SU-DHL-6 (cell line): ENCODE results near the gene SPRY1.

Experiments used
- H2AFZ ChIP-seq: fragments of 200-600 bp; sonication (generic); 2 replicates; pipeline ENCODE4 v1.6.1; 2014; ENCODE audit warnings: low read depth, mild to moderate bottlenecking, moderate library complexity, mixed read lengths, antibody characterized with exemption, low read length; ENCODE audit not compliant: severe bottlenecking
- H3F3A ChIP-seq: fragments of 200-600 bp; shearing (Covaris generic); 2 replicates; pipeline ENCODE4 v1.6.0; 2016; ENCODE audit warnings: antibody characterized with exemption, mild to moderate bottlenecking; ENCODE audit not compliant: insufficient read depth
- H3K27ac ChIP-seq: fragments of 200-600 bp; sonication (generic); 2 replicates; pipeline ENCODE4 v1.5.1; 2016; ENCODE audit warnings: low read depth, mild to moderate bottlenecking, low read length, moderate library complexity, mixed read lengths
- H3K27me3 ChIP-seq: fragments of 200-600 bp; sonication (generic), shearing (Covaris generic); 2 replicates; pipeline ENCODE4 v1.6.0; 2014; ENCODE audit warnings: mild to moderate bottlenecking, low read length
- H3K36me3 ChIP-seq: fragments of 200-600 bp; sonication (generic); 2 replicates; pipeline ENCODE4 v1.6.1; 2014; ENCODE audit warnings: mild to moderate bottlenecking, low read length, mixed read lengths
- H3K4me2 ChIP-seq: fragments of 300-600, 200-600 bp; shearing (Covaris generic), sonication (generic); 2 replicates; pipeline ENCODE4 v1.6.0; 2014; ENCODE audit warnings: low read length, low read depth, mild to moderate bottlenecking; ENCODE audit not compliant: poor library complexity, severe bottlenecking
- H3K4me3 ChIP-seq: fragments of 200-600 bp; sonication (generic); 2 replicates; pipeline ENCODE4 v1.5.1; 2014; ENCODE audit warnings: antibody characterized with exemption, low read length, mild to moderate bottlenecking, mixed read lengths; ENCODE audit not compliant: insufficient read depth, poor library complexity, severe bottlenecking
- H3K79me2 ChIP-seq: fragments of 200-600 bp; sonication (generic); 2 replicates; pipeline ENCODE4 v1.6.1; 2014; ENCODE audit warnings: mild to moderate bottlenecking, low read length, moderate library complexity; ENCODE audit not compliant: insufficient read depth
- H3K9ac ChIP-seq: fragments of 200-600 bp; sonication (generic); 2 replicates; pipeline ENCODE4 v1.7.0; 2014; ENCODE audit warnings: mild to moderate bottlenecking, low read length
- H3K9me2 ChIP-seq: fragments of 200-600 bp; sonication (generic); replicated peaks from 2 replicates; pipeline ENCODE4 v1.6.1; 2014; ENCODE audit warnings: low read length; ENCODE audit not compliant: insufficient read depth
- H3K9me3 ChIP-seq: fragments of 200-600 bp; sonication (generic); 2 replicates; pipeline ENCODE4 v1.6.1; 2014; ENCODE audit warnings: low read length, mixed read lengths; ENCODE audit not compliant: insufficient read depth
- H4K20me1 ChIP-seq: fragments of 200-600 bp; sonication (generic); 2 replicates; pipeline ENCODE4 v1.6.1; 2014; ENCODE audit warnings: low read depth, mild to moderate bottlenecking, antibody characterized with exemption, low read length, moderate library complexity, mixed read lengths
- EZH2phosphoT487 ChIP-seq: fragments of 200-600 bp; sonication (generic), shearing (Covaris generic); conservative IDR thresholded peaks from 2 replicates; pipeline ENCODE4 v1.6.1; 2018; ENCODE audit warnings: mild to moderate bottlenecking, antibody characterized with exemption, low read length, moderate library complexity, mixed read lengths
- TF ChIP-seq, protein P1 (sequence below): fragments of 200-600 bp; sonication (generic); IDR thresholded peaks from one replicate; pipeline ENCODE4 v1.5.1; 2017; ENCODE audit warnings: antibody characterized with exemption, mild to moderate bottlenecking, low read length, moderate library complexity; ENCODE audit not compliant: insufficient read depth, poor library complexity, severe bottlenecking

SPRY1 gene

DNA sequence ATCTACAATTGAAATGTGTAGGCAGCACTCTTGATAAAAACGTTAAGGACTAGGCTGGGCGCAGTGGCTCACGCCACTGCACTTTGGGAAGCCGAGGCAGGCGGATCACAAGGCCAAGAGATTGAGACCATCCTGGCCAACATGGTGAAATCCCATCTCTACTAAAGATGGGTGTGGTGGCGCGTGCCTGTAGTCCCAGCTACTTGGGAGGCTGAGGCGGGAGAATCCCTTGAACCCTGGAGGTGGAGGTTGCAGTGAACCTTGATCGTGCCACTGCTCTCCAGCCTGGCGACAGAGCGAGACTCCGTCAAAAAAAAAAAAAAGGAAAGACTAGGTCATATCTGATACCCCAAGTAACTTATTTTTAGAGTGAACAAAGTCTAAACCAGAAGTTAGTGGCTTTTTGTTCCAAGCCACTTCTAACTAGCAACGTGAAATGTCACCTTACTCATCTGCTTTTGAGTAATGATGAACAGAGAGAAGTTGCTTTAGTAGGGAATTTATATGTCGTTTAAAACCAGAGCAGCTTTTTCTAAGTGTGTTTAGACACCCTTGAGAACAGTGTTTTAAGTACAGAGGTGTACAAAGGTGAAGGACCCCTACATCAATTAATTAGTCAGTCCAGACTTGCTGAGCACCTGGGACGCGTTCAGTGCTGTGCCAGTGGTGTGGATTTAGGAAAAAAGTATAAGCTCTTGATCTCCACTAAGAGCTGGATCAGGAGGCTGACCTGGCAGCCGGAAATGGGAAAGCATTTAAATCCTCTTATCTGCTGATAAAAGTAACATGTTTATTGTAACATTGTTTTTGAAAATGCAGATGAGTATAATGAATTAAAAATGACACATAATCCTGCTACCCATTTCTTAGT lies 23.5 kb downstream of the SPRY1 start:
- Histone ChIP-seq H4K20me1 (no peaks in the 10 kb centered on the region), H3F3A (no peaks in the 10 kb centered on the region), H3K9me2 (no peaks in the 10 kb centered on the region), H3K36me3 (no peaks in the 10 kb centered on the region), H3K9ac (no peak overlapping the region), H3K4me3 (no peak overlapping the region), H2AFZ (no peak overlapping the region), H3K79me2 (no peaks in the 10 kb centered on the region), H3K27me3 (no peaks in the 10 kb centered on the region), H3K9me3 (no peaks in the 10 kb centered on the region), H3K4me2 (no peak overlapping the region), H3K27ac (no peak overlapping the region)
- TF ChIP-seq EZH2phosphoT487, result no peak
- TF ChIP-seq, protein P1, sequence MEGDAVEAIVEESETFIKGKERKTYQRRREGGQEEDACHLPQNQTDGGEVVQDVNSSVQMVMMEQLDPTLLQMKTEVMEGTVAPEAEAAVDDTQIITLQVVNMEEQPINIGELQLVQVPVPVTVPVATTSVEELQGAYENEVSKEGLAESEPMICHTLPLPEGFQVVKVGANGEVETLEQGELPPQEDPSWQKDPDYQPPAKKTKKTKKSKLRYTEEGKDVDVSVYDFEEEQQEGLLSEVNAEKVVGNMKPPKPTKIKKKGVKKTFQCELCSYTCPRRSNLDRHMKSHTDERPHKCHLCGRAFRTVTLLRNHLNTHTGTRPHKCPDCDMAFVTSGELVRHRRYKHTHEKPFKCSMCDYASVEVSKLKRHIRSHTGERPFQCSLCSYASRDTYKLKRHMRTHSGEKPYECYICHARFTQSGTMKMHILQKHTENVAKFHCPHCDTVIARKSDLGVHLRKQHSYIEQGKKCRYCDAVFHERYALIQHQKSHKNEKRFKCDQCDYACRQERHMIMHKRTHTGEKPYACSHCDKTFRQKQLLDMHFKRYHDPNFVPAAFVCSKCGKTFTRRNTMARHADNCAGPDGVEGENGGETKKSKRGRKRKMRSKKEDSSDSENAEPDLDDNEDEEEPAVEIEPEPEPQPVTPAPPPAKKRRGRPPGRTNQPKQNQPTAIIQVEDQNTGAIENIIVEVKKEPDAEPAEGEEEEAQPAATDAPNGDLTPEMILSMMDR, result no peak

DNA sequence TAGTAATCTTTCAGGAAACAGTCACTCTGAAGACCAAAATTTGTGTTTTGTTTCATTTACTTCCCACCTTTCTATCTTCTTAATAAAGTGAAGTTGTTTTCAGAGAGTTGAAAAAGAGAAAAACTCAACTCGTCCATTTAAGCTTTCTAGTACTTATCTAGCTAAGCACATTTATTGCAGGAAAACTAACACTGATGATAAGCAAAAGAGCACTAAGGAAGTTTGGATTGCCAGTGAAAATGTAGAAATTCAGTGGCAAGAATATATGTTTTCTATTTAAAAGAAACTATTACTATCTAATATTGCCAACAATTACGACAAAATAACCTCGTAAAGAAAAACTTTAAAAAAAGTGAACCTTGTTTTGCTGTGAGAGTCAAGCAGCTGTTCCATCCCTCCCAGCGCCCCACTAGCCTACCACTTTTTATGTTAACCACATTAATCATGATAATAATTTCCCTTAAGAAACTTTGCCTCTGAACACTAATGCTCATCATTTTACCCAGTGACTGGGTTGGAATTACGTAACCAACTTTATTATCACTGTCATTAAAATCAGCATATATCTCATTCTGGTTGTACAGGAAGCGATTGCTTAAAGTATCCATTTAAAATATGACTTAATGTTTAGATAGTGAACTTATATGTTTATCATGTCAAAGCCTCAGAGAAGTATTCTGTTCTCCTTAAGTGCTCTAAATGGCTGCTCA lies 24.8 kb downstream of the SPRY1 start:
- no peaks in the 10 kb centered on the region for H3K79me2 ChIP-seq
- no peaks in the 10 kb centered on the region for H3K36me3 ChIP-seq
- TF ChIP-seq, protein P1, result no peak
- no peak for TF ChIP-seq EZH2phosphoT487
- no peaks in the 10 kb centered on the region for H4K20me1 ChIP-seq
- no peak overlapping the region for H3K9ac ChIP-seq
- no peak overlapping the region for H3K27ac ChIP-seq
- no peak overlapping the region for H3K4me3 ChIP-seq
- H3K9me2 ChIP-seq, result no peaks in the 10 kb centered on the region
- no peaks in the 10 kb centered on the region for H3K9me3 ChIP-seq
- H3K4me2 ChIP-seq, result no peak overlapping the region
- H3F3A ChIP-seq, result no peaks in the 10 kb centered on the region
- no peaks in the 10 kb centered on the region for H3K27me3 ChIP-seq
- H2AFZ ChIP-seq, result no peak overlapping the region

DNA sequence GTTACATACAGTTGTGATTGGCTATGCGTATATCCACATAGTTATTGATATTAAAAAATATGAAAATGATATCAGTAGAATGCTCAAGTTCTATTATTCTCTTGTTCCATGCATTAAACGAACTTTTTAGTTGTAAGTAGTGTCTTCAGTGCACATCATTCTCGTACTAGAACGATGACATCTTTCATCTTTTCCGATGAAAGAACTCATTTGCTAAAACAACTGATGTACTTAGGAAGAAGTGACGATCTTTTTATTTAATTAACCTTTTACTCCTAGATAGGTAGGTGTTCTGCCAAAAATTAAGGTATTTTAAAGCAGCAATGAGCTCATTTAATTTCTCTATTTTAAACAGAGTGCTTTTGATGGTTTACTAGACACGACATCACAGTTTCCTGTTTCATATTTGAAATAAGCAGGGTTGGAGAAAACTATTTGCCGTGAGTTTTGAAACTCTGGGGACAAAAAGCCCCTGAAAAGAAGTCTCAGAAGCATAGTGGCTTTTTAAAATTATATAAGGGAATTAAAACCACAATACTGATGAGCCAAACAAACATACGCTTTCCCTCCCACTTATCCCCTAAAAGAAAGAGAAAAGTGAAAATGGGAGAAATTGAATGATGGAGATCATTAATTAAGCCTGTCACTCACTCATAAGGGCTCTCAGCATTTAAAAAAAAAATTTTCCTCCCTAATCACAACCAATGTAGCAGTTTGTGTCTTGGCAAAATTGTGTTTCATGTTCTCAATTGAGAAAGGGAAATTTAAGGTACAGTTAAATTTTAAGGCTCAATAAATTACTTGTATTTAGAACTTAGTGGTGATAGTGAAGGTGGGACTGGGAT lies 25.6 kb downstream of the SPRY1 start:
- H3K79me2 ChIP-seq, result no peaks in the 10 kb centered on the region
- no peak overlapping the region for H3K4me3 ChIP-seq
- H3K9me2 ChIP-seq, result no peaks in the 10 kb centered on the region
- no peaks in the 10 kb centered on the region for H3K9me3 ChIP-seq
- H3K9ac ChIP-seq, result no peak overlapping the region
- TF ChIP-seq EZH2phosphoT487, result no peak
- TF ChIP-seq, protein P1, result no peak
- no peaks in the 10 kb centered on the region for H4K20me1 ChIP-seq
- H3K36me3 ChIP-seq, result no peaks in the 10 kb centered on the region
- no peaks in the 10 kb centered on the region for H3F3A ChIP-seq
- no peak overlapping the region for H3K4me2 ChIP-seq
- no peaks in the 10 kb centered on the region for H3K27me3 ChIP-seq
- H3K27ac ChIP-seq, result no peak overlapping the region
- H2AFZ ChIP-seq, result no peak overlapping the region
